ENCODE data around the gene HES4. TPM values are rescaled to one million over a fixed set of nuclear protein-coding genes. Genes with fewer than 3 reads are reported as not detected.

HES4 gene
- polyA plus RNA-seq, 1 donor (not counting 4 experiments of a cell fraction or from before 2014, with no cell fraction given): 3.0 TPM

DNA sequence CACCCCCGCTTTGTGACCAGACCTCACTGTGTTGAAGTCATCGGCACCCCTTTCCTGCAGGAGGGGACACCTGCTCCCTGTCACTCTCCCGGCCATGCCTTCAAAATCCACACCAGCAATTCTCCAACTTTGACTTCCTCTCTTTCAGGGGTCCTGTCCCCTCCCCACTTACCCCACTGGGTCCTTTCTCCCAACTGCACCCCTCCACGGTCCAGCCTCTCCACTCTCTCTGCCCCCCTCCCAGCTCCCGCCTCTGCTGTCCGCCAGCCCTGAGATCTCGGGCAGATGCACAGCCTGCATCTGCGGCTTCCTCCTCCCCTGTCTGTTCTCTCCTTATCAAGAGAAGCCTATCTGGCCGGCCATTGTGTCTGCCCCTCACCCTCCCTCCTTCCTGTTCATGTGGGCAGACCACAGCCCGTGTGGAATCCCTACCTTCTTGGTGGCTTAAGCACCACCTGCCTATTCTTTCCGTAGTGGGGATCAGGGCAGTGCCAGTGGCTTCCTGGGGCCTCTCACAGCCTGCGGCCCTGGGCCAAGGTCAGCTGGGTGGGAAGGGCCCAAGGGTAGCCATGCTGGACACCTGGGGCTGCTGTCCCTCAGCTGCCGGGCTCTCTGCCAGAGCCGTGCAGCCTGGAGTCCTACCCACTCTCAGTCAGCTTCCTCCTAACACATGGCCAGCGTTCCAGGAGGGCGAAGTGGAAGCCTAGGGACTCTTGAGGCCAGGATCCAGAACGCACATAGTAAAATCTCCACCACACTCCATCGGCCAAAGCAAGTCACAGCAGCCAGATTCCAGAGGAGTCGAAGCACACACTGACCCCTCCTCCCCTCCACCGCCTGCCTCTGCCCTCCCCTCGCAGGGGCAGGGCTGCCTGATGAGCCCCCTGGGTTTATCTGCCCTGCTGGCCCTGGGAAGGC, 5.1 kb upstream of the HES4 start:
- dilution Hi-C loops (cut with MboI; ENCODE audit: extremely low pct_ligation_motif_present, low sequenced_read_pairs): no loop called here
- no peak for DNase-seq (ENCODE audit: low read depth, low spot score)
- no peaks in the 10 kb centered on the region for H3K79me2 ChIP-seq (ENCODE audit: control insufficient read depth, insufficient read depth, low read length)
- no peak for TF ChIP-seq EZH2 (IDR thresholded peaks at IDR 0.05; ENCODE audit: low read length)
- TF ChIP-seq, protein P1, sequence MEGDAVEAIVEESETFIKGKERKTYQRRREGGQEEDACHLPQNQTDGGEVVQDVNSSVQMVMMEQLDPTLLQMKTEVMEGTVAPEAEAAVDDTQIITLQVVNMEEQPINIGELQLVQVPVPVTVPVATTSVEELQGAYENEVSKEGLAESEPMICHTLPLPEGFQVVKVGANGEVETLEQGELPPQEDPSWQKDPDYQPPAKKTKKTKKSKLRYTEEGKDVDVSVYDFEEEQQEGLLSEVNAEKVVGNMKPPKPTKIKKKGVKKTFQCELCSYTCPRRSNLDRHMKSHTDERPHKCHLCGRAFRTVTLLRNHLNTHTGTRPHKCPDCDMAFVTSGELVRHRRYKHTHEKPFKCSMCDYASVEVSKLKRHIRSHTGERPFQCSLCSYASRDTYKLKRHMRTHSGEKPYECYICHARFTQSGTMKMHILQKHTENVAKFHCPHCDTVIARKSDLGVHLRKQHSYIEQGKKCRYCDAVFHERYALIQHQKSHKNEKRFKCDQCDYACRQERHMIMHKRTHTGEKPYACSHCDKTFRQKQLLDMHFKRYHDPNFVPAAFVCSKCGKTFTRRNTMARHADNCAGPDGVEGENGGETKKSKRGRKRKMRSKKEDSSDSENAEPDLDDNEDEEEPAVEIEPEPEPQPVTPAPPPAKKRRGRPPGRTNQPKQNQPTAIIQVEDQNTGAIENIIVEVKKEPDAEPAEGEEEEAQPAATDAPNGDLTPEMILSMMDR (optimal IDR thresholded peaks at IDR 0.05 in 1 of 3, IDR thresholded peaks at IDR 0.05 in 1 of 3, conservative IDR thresholded peaks at IDR 0.05 in 1 of 3; ENCODE audit: extremely low read depth in 1 of 3, insufficient read depth in 2 of 3, low read length in 3 of 3): no peak
- H3K27me3 ChIP-seq (ENCODE audit: control insufficient read depth, extremely low read depth, insufficient read depth, low read length): peaks cover 21% of the 10 kb centered on the region
- no peaks in the 10 kb centered on the region for H3K9me3 ChIP-seq (ENCODE audit: control insufficient read depth, low read depth, low read length)
- H3K27ac ChIP-seq (ENCODE audit: control insufficient read depth, insufficient read depth, low read length): no peak overlapping the region
- H3K9ac ChIP-seq (ENCODE audit: control insufficient read depth, extremely low read depth, insufficient read depth, low read length): no peak overlapping the region
- H3K4me1 ChIP-seq (ENCODE audit: control insufficient read depth, extremely low read depth, insufficient read depth, low read length): peaks cover 26% of the 10 kb centered on the region
- no peaks in the 10 kb centered on the region for H3K9me1 ChIP-seq (ENCODE audit: control insufficient read depth, extremely low read depth, insufficient read depth, low read length)
- no peak overlapping the region for H3K4me3 ChIP-seq (ENCODE audit: control insufficient read depth in 2 of 3, extremely low read depth in 1 of 3, insufficient read depth in 2 of 3, low read depth in 1 of 3, low read length in 3 of 3)
- no peaks in the 10 kb centered on the region for H4K20me1 ChIP-seq (ENCODE audit: control insufficient read depth, extremely low read depth, insufficient read depth, low read length)
- no peak overlapping the region for H3K4me2 ChIP-seq (ENCODE audit: control insufficient read depth, extremely low read depth, insufficient read depth, low read depth, low read length)
- no peak for FAIRE-seq
- H2AFZ ChIP-seq (ENCODE audit: control insufficient read depth, low read length): no peak overlapping the region
- no peaks in the 10 kb centered on the region for H3K36me3 ChIP-seq (ENCODE audit: control insufficient read depth in 2 of 2, extremely low read depth in 1 of 2, insufficient read depth in 2 of 2, low read length in 2 of 2)

DNA sequence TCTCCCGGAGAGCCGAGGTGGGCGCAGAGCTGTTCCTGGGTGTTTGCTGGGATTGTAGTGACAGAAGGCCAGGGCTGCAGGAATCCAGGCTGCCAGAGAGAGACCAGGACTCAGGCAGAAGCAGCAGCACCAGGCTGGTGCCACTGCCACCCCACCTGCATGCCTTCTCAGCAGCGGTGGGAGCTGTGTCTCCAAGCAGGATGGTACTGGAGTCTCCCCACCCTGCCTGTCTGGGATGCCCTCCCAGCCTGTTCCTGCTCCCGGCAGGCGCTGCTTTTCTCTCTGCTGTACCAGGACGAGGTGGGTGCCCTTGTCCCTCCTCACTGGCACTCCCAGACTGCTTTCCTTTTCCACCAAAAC, 4.5 kb upstream of the HES4 start:
- FAIRE-seq (no peak), DNase-seq (ENCODE audit: low read depth, low spot score) (no peak)
- Histone ChIP-seq H3K4me2 (ENCODE audit: control insufficient read depth, extremely low read depth, insufficient read depth, low read depth, low read length) (no peak overlapping the region), H3K27ac (ENCODE audit: control insufficient read depth, insufficient read depth, low read length) (no peak overlapping the region), H3K9me3 (ENCODE audit: control insufficient read depth, low read depth, low read length) (no peaks in the 10 kb centered on the region), H3K79me2 (ENCODE audit: control insufficient read depth, insufficient read depth, low read length) (no peaks in the 10 kb centered on the region), H3K9ac (ENCODE audit: control insufficient read depth, extremely low read depth, insufficient read depth, low read length) (no peak overlapping the region), H3K9me1 (ENCODE audit: control insufficient read depth, extremely low read depth, insufficient read depth, low read length) (no peaks in the 10 kb centered on the region), H4K20me1 (ENCODE audit: control insufficient read depth, extremely low read depth, insufficient read depth, low read length) (no peaks in the 10 kb centered on the region), H3K27me3 (ENCODE audit: control insufficient read depth, extremely low read depth, insufficient read depth, low read length) (peaks cover 23% of the 10 kb centered on the region), H2AFZ (ENCODE audit: control insufficient read depth, low read length) (no peak overlapping the region), H3K4me3 (ENCODE audit: control insufficient read depth in 2 of 3, extremely low read depth in 1 of 3, insufficient read depth in 2 of 3, low read depth in 1 of 3, low read length in 3 of 3) (no peak overlapping the region), H3K36me3 (ENCODE audit: control insufficient read depth in 2 of 2, extremely low read depth in 1 of 2, insufficient read depth in 2 of 2, low read length in 2 of 2) (no peaks in the 10 kb centered on the region), H3K4me1 (ENCODE audit: control insufficient read depth, extremely low read depth, insufficient read depth, low read length) (peaks cover 27% of the 10 kb centered on the region)
- dilution Hi-C loops (cut with MboI; ENCODE audit: extremely low pct_ligation_motif_present, low sequenced_read_pairs): no loop called here
- TF ChIP-seq EZH2 (IDR thresholded peaks at IDR 0.05; ENCODE audit: low read length): no peak
